ENCODE measurements around the gene HAUS3. TPM values are rescaled to one million over a fixed set of nuclear protein-coding genes. Genes with fewer than 3 reads are reported as not detected.

The HAUS3 gene
- total RNA-seq, 1 experiment from 2014 or later, result 11.2 TPM

- Histone ChIP-seq H3K4me1 (ENCODE audit: control insufficient read depth, insufficient read depth, low read length) (no peaks in the 10 kb centered on the region), H3K27ac (ENCODE audit: low read length) (no peak overlapping the region), H3K4me3 (ENCODE audit: low read depth in 2 of 2, low read length in 2 of 2) (no peak overlapping the region), H3K36me3 (ENCODE audit: control insufficient read depth, insufficient read depth, low read length) (no peaks in the 10 kb centered on the region; the same call in 1 of the 2 replicates), H3K27me3 (ENCODE audit: control insufficient read depth, insufficient read depth, low read length) (no peaks in the 10 kb centered on the region), H3K9me3 (ENCODE audit: control insufficient read depth, insufficient read depth, low read depth, low read length) (no peaks in the 10 kb centered on the region)
- CTCF ChIA-PET, result no interaction called here
- DNase-seq (ENCODE audit: low read depth, low spot score), result no peak
- no peak for ATAC-seq
- in situ Hi-C loops (cut with HindIII; ENCODE audit: low pct_unique_long_range_greater_than_20kb, low sequenced_read_pairs), result no loop called here
- BruUV-seq (replicated peaks), result no TSS peak
- TF ChIP-seq CTCF (IDR thresholded peaks at IDR 0.05) (no peak), POLR2AphosphoS5 (IDR thresholded peaks at IDR 0.05; ENCODE audit: low read depth, low read length) (no peak), SIN3A (IDR thresholded peaks at IDR 0.05; ENCODE audit: borderline replicate concordance, insufficient read depth, low read depth, low read length) (no peak), REST (IDR thresholded peaks at IDR 0.05; ENCODE audit: insufficient read depth in 1 of 2, low read depth in 2 of 2, low read length in 1 of 2) (no peak), TCF7L2 (IDR thresholded peaks at IDR 0.05; ENCODE audit: low read depth, low read length) (no peak)
- intact Hi-C loops (cut with micrococcal nuclease; ENCODE audit: unreplicated experiment), result no loop called here
- POLR2A ChIA-PET, result no interaction called here
These were observed 55.1 kb downstream of the HAUS3 start for GRCh38 chr4:2186865-2187172.

- Histone ChIP-seq H3K4me3 (ENCODE audit: low read depth in 2 of 2, low read length in 2 of 2) (no peak overlapping the region), H3K4me1 (ENCODE audit: control insufficient read depth, insufficient read depth, low read length) (no peaks in the 10 kb centered on the region), H3K36me3 (ENCODE audit: control insufficient read depth, insufficient read depth, low read length) (no peaks in the 10 kb centered on the region; the same call in 1 of the 2 replicates), H3K27me3 (ENCODE audit: control insufficient read depth, insufficient read depth, low read length) (no peaks in the 10 kb centered on the region), H3K9me3 (ENCODE audit: control insufficient read depth, insufficient read depth, low read depth, low read length) (no peaks in the 10 kb centered on the region), H3K27ac (ENCODE audit: low read length) (no peak overlapping the region)
- POLR2A ChIA-PET, result no interaction called here
- in situ Hi-C loops (cut with HindIII; ENCODE audit: low pct_unique_long_range_greater_than_20kb, low sequenced_read_pairs), result no loop called here
- TF ChIP-seq CTCF (IDR thresholded peaks at IDR 0.05), result peak; percentile 64
- no peak for TF ChIP-seq REST (IDR thresholded peaks at IDR 0.05; ENCODE audit: insufficient read depth in 1 of 2, low read depth in 2 of 2, low read length in 1 of 2)
- peak; percentile 75 for ATAC-seq
- CTCF ChIA-PET, result no interaction called here
- DNase-seq (ENCODE audit: low read depth, low spot score), result no peak
- no TSS peak for BruUV-seq (replicated peaks)
- intact Hi-C loops (cut with micrococcal nuclease; ENCODE audit: unreplicated experiment), result no loop called here
These were observed 55.6 kb downstream of the HAUS3 start for GRCh38 chr4:2186133-2186864.
